ENCODE data around the gene GPR17. TPM values are rescaled to one million over a fixed set of nuclear protein-coding genes. Genes with fewer than 3 reads are reported as not detected.

Gene GPR17
- total RNA-seq, 4 donors from 2014 or later = not detected

GRCh38 chr2:127639111-127639474 lies 6.9 kb upstream of the GPR17 start:
- no peak for DNase-seq
- intact Hi-C loops (cut with DNase I) = no loop called here
- no peaks in the 10 kb centered on the region for H3K36me3 ChIP-seq
- 92% methylated on average over 13 of the region's 13 CpGs for WGBS, 2 donors
- peaks cover 5 to 22% of the 10 kb centered on the region in 2 donors for H3K4me1 ChIP-seq
- TF ChIP-seq, protein P1, sequence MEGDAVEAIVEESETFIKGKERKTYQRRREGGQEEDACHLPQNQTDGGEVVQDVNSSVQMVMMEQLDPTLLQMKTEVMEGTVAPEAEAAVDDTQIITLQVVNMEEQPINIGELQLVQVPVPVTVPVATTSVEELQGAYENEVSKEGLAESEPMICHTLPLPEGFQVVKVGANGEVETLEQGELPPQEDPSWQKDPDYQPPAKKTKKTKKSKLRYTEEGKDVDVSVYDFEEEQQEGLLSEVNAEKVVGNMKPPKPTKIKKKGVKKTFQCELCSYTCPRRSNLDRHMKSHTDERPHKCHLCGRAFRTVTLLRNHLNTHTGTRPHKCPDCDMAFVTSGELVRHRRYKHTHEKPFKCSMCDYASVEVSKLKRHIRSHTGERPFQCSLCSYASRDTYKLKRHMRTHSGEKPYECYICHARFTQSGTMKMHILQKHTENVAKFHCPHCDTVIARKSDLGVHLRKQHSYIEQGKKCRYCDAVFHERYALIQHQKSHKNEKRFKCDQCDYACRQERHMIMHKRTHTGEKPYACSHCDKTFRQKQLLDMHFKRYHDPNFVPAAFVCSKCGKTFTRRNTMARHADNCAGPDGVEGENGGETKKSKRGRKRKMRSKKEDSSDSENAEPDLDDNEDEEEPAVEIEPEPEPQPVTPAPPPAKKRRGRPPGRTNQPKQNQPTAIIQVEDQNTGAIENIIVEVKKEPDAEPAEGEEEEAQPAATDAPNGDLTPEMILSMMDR (IDR thresholded peaks at IDR 0.05) = no peak
- TF ChIP-seq POLR2A (IDR thresholded peaks at IDR 0.05) = no peak
- no peak overlapping the region for H3K4me3 ChIP-seq (replicated peaks in 1 of 3)
- H3K9me3 ChIP-seq = no peaks in the 10 kb centered on the region
- no peak overlapping the region for H3K27ac ChIP-seq
- H3K27me3 ChIP-seq = no peaks in the 10 kb centered on the region

- Histone ChIP-seq H3K27ac (no peak overlapping the region), H3K4me1 (peaks cover 5 to 16% of the 10 kb centered on the region in 2 donors), H3K36me3 (no peaks in the 10 kb centered on the region), H3K27me3 (no peaks in the 10 kb centered on the region), H3K4me3 (replicated peaks in 1 of 3) (no peak overlapping the region), H3K9me3 (no peaks in the 10 kb centered on the region)
- DNase-seq = no peak
- no peak for TF ChIP-seq POLR2A (IDR thresholded peaks at IDR 0.05)
- TF ChIP-seq, protein P1 (IDR thresholded peaks at IDR 0.05) = no peak
- WGBS, 2 donors = 85 to 99% methylated on average over 11 to 14 of the region's 25 CpGs
- intact Hi-C loops (cut with DNase I) = no loop called here
Measured at GRCh38 chr2:127640082-127641072, 5.6 kb upstream of the GPR17 start.

- H3K27me3 ChIP-seq = no peaks in the 10 kb centered on the region
- no peak for DNase-seq
- H3K27ac ChIP-seq = no peak overlapping the region
- H3K36me3 ChIP-seq = no peaks in the 10 kb centered on the region
- TF ChIP-seq POLR2A (IDR thresholded peaks at IDR 0.05) = no peak
- TF ChIP-seq, protein P1 (IDR thresholded peaks at IDR 0.05) = no peak
- WGBS, 2 donors = 96% methylated on average over 4 of the region's 6 CpGs; no CpG with 5 or more reads in 1 of the 2 donors
- peaks cover 5 to 16% of the 10 kb centered on the region in 2 donors for H3K4me1 ChIP-seq
- intact Hi-C loops (cut with DNase I) = no loop called here
- H3K9me3 ChIP-seq = no peaks in the 10 kb centered on the region
- H3K4me3 ChIP-seq (replicated peaks in 1 of 3) = no peak overlapping the region
Measured at GRCh38 chr2:127641133-127641532, 4.8 kb upstream of the GPR17 start.

DNA sequence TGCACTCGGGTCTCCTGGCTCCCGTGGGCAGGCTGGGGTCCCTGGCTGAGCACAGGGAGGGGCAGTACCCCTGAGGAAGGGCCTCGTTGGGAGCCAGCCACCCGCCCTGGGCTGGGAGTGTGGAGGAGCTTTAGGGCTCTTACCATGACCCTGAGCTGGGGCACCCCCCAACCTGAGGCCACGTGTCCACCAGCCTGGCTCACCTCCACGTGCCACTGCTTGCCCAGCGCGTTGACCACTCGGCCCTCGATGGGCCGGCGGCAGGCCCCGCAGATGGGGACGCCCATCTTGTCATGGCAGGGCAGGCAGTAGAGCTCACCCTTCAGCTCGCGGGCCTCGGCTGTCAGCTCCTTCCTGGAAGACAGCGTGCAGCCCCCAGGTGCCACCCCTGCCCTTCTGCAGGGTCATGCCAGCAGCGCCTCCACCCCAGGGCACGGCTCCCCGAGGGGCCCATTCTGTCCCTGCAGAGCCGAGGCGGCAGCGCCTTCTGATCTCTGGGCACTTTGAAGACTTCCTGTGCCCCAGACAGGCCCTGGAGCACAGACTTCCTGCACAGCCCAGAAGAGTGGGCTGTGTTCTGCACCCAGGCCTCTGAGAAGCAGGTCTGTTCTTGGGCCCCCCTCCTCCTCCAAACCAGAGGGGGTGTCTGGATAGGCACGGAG lies 4.0 kb upstream of the GPR17 start:
- no peak overlapping the region for H3K4me3 ChIP-seq (replicated peaks in 1 of 3)
- DNase-seq = no peak
- H3K36me3 ChIP-seq = no peaks in the 10 kb centered on the region
- no peak overlapping the region for H3K27ac ChIP-seq
- H3K9me3 ChIP-seq = no peaks in the 10 kb centered on the region
- peaks cover 5 to 23% of the 10 kb centered on the region in 2 donors for H3K4me1 ChIP-seq
- 71% methylated on average over 13 to 15 of the region's 25 CpGs for WGBS, 2 donors
- TF ChIP-seq POLR2A (IDR thresholded peaks at IDR 0.05) = no peak
- TF ChIP-seq, protein P1 (IDR thresholded peaks at IDR 0.05) = no peak
- intact Hi-C loops (cut with DNase I) = no loop called here
- no peaks in the 10 kb centered on the region for H3K27me3 ChIP-seq

Data from thyroid gland (tissue), 4 donors.